ENCODE data around the gene CREB1.

The CREB1 gene

DNA sequence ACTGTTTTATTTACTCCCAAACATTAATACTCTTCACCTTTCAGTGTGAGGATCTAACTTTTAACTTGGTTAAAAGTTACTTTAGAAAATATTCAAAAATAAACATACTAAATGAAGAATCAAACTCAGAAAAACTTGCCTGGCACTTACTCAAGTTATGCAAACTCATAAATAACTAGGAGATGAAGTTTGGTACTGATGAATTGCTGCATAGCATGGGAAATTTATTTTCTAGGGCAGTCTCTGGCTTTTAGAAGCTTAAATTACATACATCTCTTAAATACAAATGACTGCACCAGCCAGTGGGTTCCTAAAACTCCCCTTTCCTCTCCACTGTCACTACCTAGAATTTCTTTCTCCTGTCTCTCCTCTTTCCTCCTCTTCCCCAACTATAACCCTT lies 46.7 kb upstream of the CREB1 start:
- H3K4me3 ChIP-seq (ENCODE audit: low read depth, low read length), result no peak overlapping the region
- CTCF ChIA-PET, result interaction anchor here (0.6 kb wide), 1 partner anchor 17 kb away, joined by 3 read pairs; no protein-coding TSS in a partner anchor

DNA sequence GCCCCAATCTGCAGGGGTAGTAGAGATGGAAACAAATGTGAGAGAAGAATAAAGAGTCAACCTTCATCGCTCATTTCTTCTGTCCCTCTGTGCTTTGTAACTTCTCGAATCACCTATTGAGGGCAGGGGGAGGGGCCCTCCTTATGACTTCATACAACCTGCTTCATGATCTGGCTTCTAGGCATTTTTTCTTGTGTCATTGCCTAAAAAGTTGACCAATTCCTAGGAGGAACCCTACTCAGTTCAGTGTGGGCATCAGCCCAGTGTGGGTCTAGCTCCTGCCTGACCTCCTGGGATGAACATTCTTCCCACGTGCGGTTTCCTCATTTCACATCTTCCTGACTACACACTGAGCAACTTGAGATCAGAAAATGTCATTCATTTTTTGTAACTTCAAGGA lies 46.3 kb upstream of the CREB1 start:
- no peak overlapping the region for H3K27ac ChIP-seq (ENCODE audit: extremely low read depth, low read depth, low read length)
- TF ChIP-seq ZSCAN16 (tag by site-specific recombination; IDR thresholded peaks at IDR 0.05) (no peak), ZNF629 (tag by site-specific recombination; IDR thresholded peaks at IDR 0.05) (peak; percentile 50), ZNF791 (tag by site-specific recombination; IDR thresholded peaks at IDR 0.05) (no peak), ZNF48 (tag by site-specific recombination; IDR thresholded peaks at IDR 0.05) (no peak), HIC1 (tag by site-specific recombination; IDR thresholded peaks at IDR 0.05) (no peak), ZNF654 (tag by site-specific recombination; IDR thresholded peaks at IDR 0.05; ENCODE audit: low read depth) (no peak)

More for the DNA sequence above, 46.7 kb upstream of the CREB1 start:
- TF ChIP-seq ZNF140 (tag by site-specific recombination; IDR thresholded peaks at IDR 0.05), result no peak
- TF ChIP-seq, protein P1, sequence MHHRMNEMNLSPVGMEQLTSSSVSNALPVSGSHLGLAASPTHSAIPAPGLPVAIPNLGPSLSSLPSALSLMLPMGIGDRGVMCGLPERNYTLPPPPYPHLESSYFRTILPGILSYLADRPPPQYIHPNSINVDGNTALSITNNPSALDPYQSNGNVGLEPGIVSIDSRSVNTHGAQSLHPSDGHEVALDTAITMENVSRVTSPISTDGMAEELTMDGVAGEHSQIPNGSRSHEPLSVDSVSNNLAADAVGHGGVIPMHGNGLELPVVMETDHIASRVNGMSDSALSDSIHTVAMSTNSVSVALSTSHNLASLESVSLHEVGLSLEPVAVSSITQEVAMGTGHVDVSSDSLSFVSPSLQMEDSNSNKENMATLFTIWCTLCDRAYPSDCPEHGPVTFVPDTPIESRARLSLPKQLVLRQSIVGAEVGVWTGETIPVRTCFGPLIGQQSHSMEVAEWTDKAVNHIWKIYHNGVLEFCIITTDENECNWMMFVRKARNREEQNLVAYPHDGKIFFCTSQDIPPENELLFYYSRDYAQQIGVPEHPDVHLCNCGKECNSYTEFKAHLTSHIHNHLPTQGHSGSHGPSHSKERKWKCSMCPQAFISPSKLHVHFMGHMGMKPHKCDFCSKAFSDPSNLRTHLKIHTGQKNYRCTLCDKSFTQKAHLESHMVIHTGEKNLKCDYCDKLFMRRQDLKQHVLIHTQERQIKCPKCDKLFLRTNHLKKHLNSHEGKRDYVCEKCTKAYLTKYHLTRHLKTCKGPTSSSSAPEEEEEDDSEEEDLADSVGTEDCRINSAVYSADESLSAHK (tag by site-specific recombination; IDR thresholded peaks at IDR 0.05), result 0 out of 2 replicates have a peak, but pooled peaks have one; percentile 33
- no peaks in the 10 kb centered on the region for H3K9me3 ChIP-seq (ENCODE audit: control insufficient read depth, insufficient read depth, low read depth, low read length)
- POLR2A ChIA-PET, result interaction anchor here (0.6 kb wide), 1 partner anchor 31 kb away, joined by 3 read pairs; no protein-coding TSS in a partner anchor
- peaks cover 5% of the 10 kb centered on the region; the same call in 1 of the 2 replicates for H3K4me1 ChIP-seq (ENCODE audit: control insufficient read depth, insufficient read depth, low read length)
- no peaks in the 10 kb centered on the region for H3K36me3 ChIP-seq (ENCODE audit: control insufficient read depth in 2 of 2, insufficient read depth in 1 of 2, low read length in 2 of 2)
- H3K27ac ChIP-seq (ENCODE audit: extremely low read depth, low read depth, low read length), result no peak overlapping the region

DNA sequence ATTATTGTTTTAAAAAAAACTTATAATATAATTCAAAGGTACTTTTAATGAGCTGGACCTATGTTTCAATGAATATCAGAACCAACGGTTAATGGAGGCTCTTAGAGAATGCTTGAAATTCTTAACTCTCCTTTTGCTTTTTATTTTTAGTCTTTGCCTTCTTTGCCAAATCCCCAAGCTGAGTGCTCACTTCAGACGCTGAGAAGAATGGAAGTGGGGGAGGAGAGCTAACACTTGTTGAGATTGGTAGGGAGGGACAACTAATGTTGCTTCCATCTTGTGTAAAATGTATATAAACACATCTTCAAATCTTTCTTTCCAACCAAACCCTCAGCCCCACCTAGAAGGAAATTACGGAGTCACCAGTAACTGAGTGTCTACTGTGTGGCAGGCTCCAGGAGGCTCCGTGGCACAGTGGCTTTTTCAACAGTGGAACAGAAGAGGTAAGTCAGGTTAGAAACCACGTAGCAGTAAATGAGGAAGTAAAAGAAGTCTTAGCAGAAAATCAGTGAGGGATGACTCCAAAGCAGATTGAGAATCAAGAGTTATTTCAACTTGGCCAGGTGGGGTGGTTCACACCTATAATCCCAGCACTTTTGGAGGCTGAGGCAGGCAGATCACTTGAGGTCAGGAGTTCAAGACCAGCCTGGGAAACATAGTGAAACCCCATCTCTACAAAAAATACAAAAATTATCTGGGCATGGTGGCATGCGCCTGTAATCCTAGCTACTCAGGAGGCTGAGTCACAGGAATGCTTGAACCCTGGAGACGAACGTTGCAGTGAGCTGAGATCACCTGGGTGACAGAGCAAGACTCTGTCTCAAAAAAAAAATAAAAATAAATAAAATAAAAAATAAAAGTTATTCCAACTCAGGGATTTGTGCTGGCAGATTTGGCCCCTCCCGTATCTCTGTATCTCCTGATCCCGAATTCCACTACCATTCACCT lies 45.0 kb upstream of the CREB1 start:
- Histone ChIP-seq H3K4me1 (ENCODE audit: control insufficient read depth, insufficient read depth, low read length) (peaks cover 5% of the 10 kb centered on the region; the same call in 1 of the 2 replicates), H3K36me3 (ENCODE audit: control insufficient read depth in 2 of 2, insufficient read depth in 1 of 2, low read length in 2 of 2) (no peaks in the 10 kb centered on the region), H3K4me3 (ENCODE audit: low read depth, low read length) (no peak overlapping the region), H3K27ac (ENCODE audit: extremely low read depth, low read depth, low read length) (no peak overlapping the region), H3K9me3 (ENCODE audit: control insufficient read depth, insufficient read depth, low read depth, low read length) (no peaks in the 10 kb centered on the region)
- ChIA-PET POLR2A (no interaction called here), CTCF (interaction anchor here (1.0 kb wide), 1 partner anchor 12 kb away, joined by 4 read pairs; no protein-coding TSS in a partner anchor)
- TF ChIP-seq ZBTB6 (tag by site-specific recombination; IDR thresholded peaks at IDR 0.05) (peak; percentile 21; the same call in 1 of the 2 replicates), MEIS1 (CRISPR knock-in tag; IDR thresholded peaks at IDR 0.05; ENCODE audit: borderline replicate concordance) (no peak)

More for the DNA sequence above, 46.3 kb upstream of the CREB1 start:
- H3K4me3 ChIP-seq (ENCODE audit: low read depth, low read length), result no peak overlapping the region
- ChIA-PET CTCF (no interaction called here), POLR2A (interaction anchor here (0.6 kb wide), 1 partner anchor 31 kb away, joined by 3 read pairs; no protein-coding TSS in a partner anchor)
- peaks cover 5% of the 10 kb centered on the region; the same call in 1 of the 2 replicates for H3K4me1 ChIP-seq (ENCODE audit: control insufficient read depth, insufficient read depth, low read length)
- H3K36me3 ChIP-seq (ENCODE audit: control insufficient read depth in 2 of 2, insufficient read depth in 1 of 2, low read length in 2 of 2), result no peaks in the 10 kb centered on the region
- no peaks in the 10 kb centered on the region for H3K9me3 ChIP-seq (ENCODE audit: control insufficient read depth, insufficient read depth, low read depth, low read length)

Measured in HEK293 (cell line).